H9 (cell line): ENCODE measurements around the gene CDK8. TPM values are rescaled to one million over a fixed set of nuclear protein-coding genes. Genes with fewer than 3 reads are reported as not detected.

ENCODE experiments used
- DNase-seq: peaks from one replicate; pipeline ENCODE4 v3.0.0-alpha.2; 2017
- H2AFZ ChIP-seq: one replicate; pipeline ENCODE4 v1.6.1; 2013; ENCODE audit warnings: mild to moderate bottlenecking, low read length, control low read depth, moderate library complexity
- H2AK5ac ChIP-seq: 2 replicates; pipeline ENCODE4 v1.6.1; 2013; ENCODE audit warnings: low read length, control low read depth, mixed read lengths; ENCODE audit not compliant: insufficient read length
- H2BK120ac ChIP-seq: one replicate; pipeline ENCODE4 v1.6.1; 2013; ENCODE audit warnings: low read depth, mild to moderate bottlenecking, low read length, control low read depth, inconsistent platforms; ENCODE audit not compliant: poor library complexity, severe bottlenecking
- H2BK12ac ChIP-seq: 2 replicates; pipeline ENCODE4 v1.6.1; 2013; ENCODE audit warnings: low read length, control low read depth, mixed read lengths, low read depth; ENCODE audit not compliant: insufficient read length
- H2BK15ac ChIP-seq: 2 replicates; pipeline ENCODE4 v1.6.1; 2013; ENCODE audit warnings: low read depth, low read length, control low read depth
- H2BK20ac ChIP-seq: one replicate; pipeline ENCODE4 v1.6.1; 2013; ENCODE audit warnings: low read depth, mild to moderate bottlenecking, low read length, control low read depth, inconsistent platforms; ENCODE audit not compliant: poor library complexity, severe bottlenecking
- H2BK5ac ChIP-seq: 2 replicates; pipeline ENCODE4 v1.6.1; 2013; ENCODE audit warnings: low read length, control low read depth, mixed read lengths; ENCODE audit not compliant: insufficient read length
- H3K14ac ChIP-seq: 2 replicates; pipeline ENCODE4 v1.6.1; 2013; ENCODE audit warnings: low read length, control low read depth; ENCODE audit not compliant: insufficient read depth
- H3K18ac ChIP-seq: 2 replicates; pipeline ENCODE4 v1.6.1; 2013; ENCODE audit warnings: low read depth, mild to moderate bottlenecking, mixed read lengths, low read length, control low read depth; ENCODE audit not compliant: insufficient read length
- H3K23ac ChIP-seq: 2 replicates; pipeline ENCODE4 v1.6.1; 2013; ENCODE audit warnings: low read length, control low read depth, mixed read lengths, low read depth; ENCODE audit not compliant: insufficient read length
- H3K23me2 ChIP-seq: 2 replicates; pipeline ENCODE4 v1.6.1; 2013; ENCODE audit warnings: low read depth, mild to moderate bottlenecking, mixed read lengths, low read length, control low read depth; ENCODE audit not compliant: insufficient read length, poor library complexity, severe bottlenecking
- H3K27ac ChIP-seq: 2 replicates; pipeline ENCODE4 v1.5.1; 2013; ENCODE audit warnings: low read length, control low read depth, mixed read lengths, low read depth; ENCODE audit not compliant: insufficient read length
- H3K27me3 ChIP-seq: 2 replicates; pipeline ENCODE4 v1.6.1; 2013; ENCODE audit warnings: low read length, control low read depth, inconsistent platforms; ENCODE audit not compliant: insufficient read depth
- H3K4ac ChIP-seq: 2 replicates; pipeline ENCODE4 v1.6.1; 2013; ENCODE audit warnings: low read depth, mild to moderate bottlenecking, control low read depth, inconsistent platforms, low read length, moderate library complexity
- H3K4me1 ChIP-seq: 2 replicates; pipeline ENCODE4 v1.6.1; 2013; ENCODE audit warnings: low read length, control low read depth, inconsistent platforms; ENCODE audit not compliant: insufficient read depth
- H3K4me2 ChIP-seq: 2 replicates; pipeline ENCODE4 v1.6.1; 2013; ENCODE audit warnings: low read length, control low read depth, mixed read lengths; ENCODE audit not compliant: insufficient read length, insufficient read depth
- H3K56ac ChIP-seq: 2 replicates; pipeline ENCODE4 v1.6.1; 2013; ENCODE audit warnings: low read depth, mild to moderate bottlenecking, mixed read lengths, low read length, control low read depth; ENCODE audit not compliant: insufficient read length
- H3K79me1 ChIP-seq: 2 replicates; pipeline ENCODE4 v1.6.1; 2013; ENCODE audit warnings: low read depth, mild to moderate bottlenecking, moderate library complexity, low read length, control low read depth, inconsistent platforms; ENCODE audit not compliant: insufficient read depth, poor library complexity, severe bottlenecking
- H3K79me2 ChIP-seq: 2 replicates; pipeline ENCODE4 v1.6.1; 2013; ENCODE audit warnings: low read length, control low read depth, inconsistent platforms; ENCODE audit not compliant: insufficient read depth
- H3K9ac ChIP-seq: 2 replicates; pipeline ENCODE4 v1.6.1; 2013; ENCODE audit warnings: low read length, control low read depth, mixed read lengths; ENCODE audit not compliant: insufficient read length; ENCODE audit errors: extremely low read depth
- H3K9me3 ChIP-seq: one replicate; pipeline ENCODE4 v1.6.1; 2013; ENCODE audit warnings: low read depth, low read length, inconsistent platforms; ENCODE audit not compliant: control insufficient read depth
- H3T11ph ChIP-seq: one replicate; pipeline ENCODE4 v1.6.1; 2013; ENCODE audit warnings: mild to moderate bottlenecking, low read length, control low read depth, inconsistent platforms
- H4K20me1 ChIP-seq: one replicate; pipeline ENCODE4 v1.6.1; 2013; ENCODE audit not compliant: control insufficient read depth, insufficient read length, insufficient read depth
- H4K5ac ChIP-seq: 2 replicates; pipeline ENCODE4 v1.6.1; 2013; ENCODE audit warnings: low read depth, mild to moderate bottlenecking, mixed read lengths, low read length, control low read depth; ENCODE audit not compliant: insufficient read length
- H4K8ac ChIP-seq: replicated peaks from 2 replicates; pipeline ENCODE4 v1.6.1; 2013; ENCODE audit warnings: low read length, control low read depth, mixed read lengths, low read depth; ENCODE audit not compliant: insufficient read length
- H4K91ac ChIP-seq: 2 replicates; pipeline ENCODE4 v1.6.1; 2013; ENCODE audit warnings: low read depth, mild to moderate bottlenecking, moderate library complexity, mixed read lengths, low read length, control low read depth; ENCODE audit not compliant: insufficient read length
- H3K27ac Mint-ChIP-seq, 3 experiments: 2 replicates in 2 of 3; 3 replicates in 1 of 3; pipeline ENCODE4 v1.8.0; 2020 to 2021; ENCODE audit warnings: mixed read lengths in 3 of 3, mild to moderate bottlenecking in 1 of 3, moderate library complexity in 1 of 3
- H3K27me3 Mint-ChIP-seq: 2 replicates; pipeline ENCODE4 v1.8.0; 2021; ENCODE audit warnings: low read depth, mild to moderate bottlenecking, moderate library complexity, mixed read lengths
- H3K36me3 Mint-ChIP-seq, 3 experiments: 2 replicates in 2 of 3; 3 replicates in 1 of 3; pipeline ENCODE4 v1.8.0; 2020 to 2021; ENCODE audit warnings: low read depth in 3 of 3, mixed read lengths in 3 of 3; ENCODE audit not compliant: insufficient read depth in 1 of 3
- H3K4me1 Mint-ChIP-seq, 2 experiments: 2 replicates each; pipeline ENCODE4 v1.8.0; 2020; ENCODE audit warnings: mixed read lengths in 2 of 2
- H3K4me3 Mint-ChIP-seq, 2 experiments: 2 replicates in 1 of 2; 3 replicates in 1 of 2; pipeline ENCODE4 v1.8.0; 2020 to 2021; ENCODE audit warnings: mild to moderate bottlenecking in 2 of 2, mixed read lengths in 2 of 2, moderate library complexity in 1 of 2
- H3K9me3 Mint-ChIP-seq, 2 experiments: 2 replicates in 1 of 2; 3 replicates in 1 of 2; pipeline ENCODE4 v1.8.0; 2020; ENCODE audit warnings: mild to moderate bottlenecking in 2 of 2, mixed read lengths in 2 of 2, moderate library complexity in 1 of 2
- CTCF ChIP-seq: fragments of 200-600 bp; sonication (generic); conservative IDR thresholded peaks from 3 replicates; pipeline ENCODE4 v1.8.0; 2021; ENCODE audit warnings: antibody characterized with exemption, mild to moderate bottlenecking
- WGBS: extraction: QIAGEN DNeasy Blood & Tissue Kit; methylation state at CpG from one replicate; pipeline ENCODE4 v1.1.7; 2013; ENCODE audit warnings: missing lambda C conversion rate, low lambda C conversion rate, mixed read lengths; ENCODE audit not compliant: insufficient read length; ENCODE audit errors: extremely low coverage; 5-methylcytosine and 5-hydroxymethylcytosine counted together
- total RNA-seq: library from RNA; stranded (reverse); gene quantifications from 2 replicates; pipeline ENCODE4 v1.2.1, GENCODE V29; 2021

Gene CDK8
- total RNA-seq, 1 experiment from 2014 or later = 18.1 TPM

GRCh38 chr13:26335158-26335557 lies 81.2 kb downstream of the CDK8 start:
- no peak overlapping the region for H4K91ac ChIP-seq
- H3K18ac ChIP-seq = no peak overlapping the region
- no peak overlapping the region for H3K27ac Mint-ChIP-seq
- WGBS = no CpG with 5 or more reads among the region's 5 CpGs
- peaks cover 11 to 12% of the 10 kb centered on the region in 2 experiments for H3K4me1 Mint-ChIP-seq
- no peaks in the 10 kb centered on the region; the same call in 1 of the 2 replicates for H3K4me1 ChIP-seq
- no peak overlapping the region for H3K9ac ChIP-seq
- H2BK15ac ChIP-seq = no peak overlapping the region
- no peak overlapping the region for H2BK20ac ChIP-seq
- no peaks in the 10 kb centered on the region for H3K27me3 Mint-ChIP-seq
- H4K8ac ChIP-seq = no peak overlapping the region
- no peak overlapping the region for H2BK120ac ChIP-seq
- no peak for DNase-seq
- no peaks in the 10 kb centered on the region for H3K9me3 Mint-ChIP-seq
- no peak overlapping the region for H2AK5ac ChIP-seq
- no peak overlapping the region for H4K5ac ChIP-seq
- no peaks in the 10 kb centered on the region for H3K79me1 ChIP-seq
- H2AFZ ChIP-seq = no peak overlapping the region
- H3T11ph ChIP-seq = no peak overlapping the region
- no peak overlapping the region for H2BK12ac ChIP-seq
- peaks cover 3% of the 10 kb centered on the region; the same call in 1 of the 2 replicates for H3K79me2 ChIP-seq
- TF ChIP-seq CTCF = no peak
- no peak overlapping the region for H3K4me2 ChIP-seq
- no peak overlapping the region for H2BK5ac ChIP-seq
- no peaks in the 10 kb centered on the region for H4K20me1 ChIP-seq
- no peak overlapping the region for H3K56ac ChIP-seq
- no peak overlapping the region for H3K23ac ChIP-seq
- no peaks in the 10 kb centered on the region for H3K23me2 ChIP-seq
- no peak overlapping the region for H3K4ac ChIP-seq
- no peak overlapping the region for H3K14ac ChIP-seq
- no peaks in the 10 kb centered on the region for H3K9me3 ChIP-seq
- H3K27ac ChIP-seq = no peak overlapping the region
- H3K4me3 Mint-ChIP-seq = no peak overlapping the region
- H3K27me3 ChIP-seq = no peaks in the 10 kb centered on the region
- H3K36me3 Mint-ChIP-seq = no peaks in the 10 kb centered on the region
